HepG2 (cell line): ENCODE data around the gene PEX11G. TPM values are rescaled to one million over a fixed set of nuclear protein-coding genes. Genes with fewer than 3 reads are reported as not detected.

Experiments
- CBX1 ChIP-seq: IDR thresholded peaks from one replicate; pipeline ENCODE4 v1.6.1; 2016; ENCODE audit warnings: antibody characterized with exemption, low read depth
- FOXK2 ChIP-seq: fragments of 450-650 bp; IDR thresholded peaks from 2 replicates; pipeline ENCODE4 v1.6.1; 2016
- GABPB1 ChIP-seq: IDR thresholded peaks from 2 replicates; pipeline ENCODE4 v1.6.1; 2016; ENCODE audit warnings: mild to moderate bottlenecking, missing genetic modification reagents, moderate library complexity, missing compliant biosample characterization
- HDAC1 ChIP-seq: sonication (generic); formaldehyde crosslinking; IDR thresholded peaks from 2 replicates; pipeline ENCODE4 v1.5.1; 2020; ENCODE audit warnings: mild to moderate bottlenecking, missing genetic modification reagents
- MAFG ChIP-seq: sonication (generic); formaldehyde crosslinking; IDR thresholded peaks from 2 replicates; pipeline ENCODE4 v1.5.1; 2020; ENCODE audit warnings: mild to moderate bottlenecking, missing genetic modification reagents
- MATR3 ChIP-seq: sonication (generic); formaldehyde crosslinking; IDR thresholded peaks from 2 replicates; pipeline ENCODE4 v1.4.0; 2020; ENCODE audit warnings: missing genetic modification reagents
- NAIF1 ChIP-seq: sonication (generic); formaldehyde crosslinking; IDR thresholded peaks from 2 replicates; pipeline ENCODE4 v1.5.0; 2020; ENCODE audit warnings: mild to moderate bottlenecking, missing genetic modification reagents, borderline replicate concordance
- YY1 ChIP-seq: IDR thresholded peaks from 2 replicates; pipeline ENCODE4 v1.6.1; 2011; ENCODE audit warnings: low read length, low read depth, moderate library complexity, mild to moderate bottlenecking; ENCODE audit not compliant: insufficient read depth, insufficient replicate concordance
- ZNF160 ChIP-seq: sonication (generic); formaldehyde crosslinking; IDR thresholded peaks from 2 replicates; pipeline ENCODE4 v1.8.0; 2022; ENCODE audit warnings: mild to moderate bottlenecking, inconsistent platforms, missing genetic modification reagents
- polyA plus RNA-seq, 8 experiments: library from polyadenylated mRNA; depleted of rRNA in 3 of 8; stranded (reverse) in 7 of 8; unstranded in 1 of 8; fragments of >200 nt; fragmentation: Illumina TruSeq in 4 of 8; extraction: Trizol in 4 of 8; gene quantifications; 2 replicates each; pipeline versions ENCODE4 v1.2.1 to v1.2.3, GENCODE V29; 2011 to 2016; ENCODE audit warnings: low read depth in 4 of 8, missing spikeins in 1 of 8, mixed read lengths in 1 of 8; ENCODE audit not compliant: insufficient read depth in 1 of 8
- total RNA-seq, 5 experiments: library from RNA; depleted of rRNA; stranded (reverse); fragments of >200 nt; fragmentation: Illumina TruSeq; extraction: Trizol; gene quantifications; 2 replicates each; pipeline ENCODE4 v1.2.3, GENCODE V29; 2016; ENCODE audit warnings: low read depth in 1 of 5
- TF ChIP-seq, protein P1 (sequence below): sonication (generic); formaldehyde crosslinking; IDR thresholded peaks from 2 replicates; pipeline ENCODE4 v1.8.1; 2023; ENCODE audit warnings: mild to moderate bottlenecking, missing genetic modification reagents
- TF ChIP-seq, protein P2 (sequence below): sonication (generic); formaldehyde crosslinking; IDR thresholded peaks from 2 replicates; pipeline ENCODE4 v1.4.0; 2020; ENCODE audit warnings: mild to moderate bottlenecking, missing genetic modification reagents
- TF ChIP-seq, protein P3 (sequence below): sonication (generic); formaldehyde crosslinking; conservative IDR thresholded peaks from 2 replicates; pipeline ENCODE4 v1.4.0; 2020; ENCODE audit warnings: missing genetic modification reagents
- TF ChIP-seq, protein P4 (sequence below): sonication (generic); formaldehyde crosslinking; IDR thresholded peaks from 2 replicates; pipeline ENCODE4 v1.8.1; 2022; ENCODE audit warnings: low read depth, mild to moderate bottlenecking, missing genetic modification reagents
- TF ChIP-seq, protein P5 (sequence below): sonication (generic); formaldehyde crosslinking; IDR thresholded peaks from 2 replicates; pipeline ENCODE4 v1.5.0; 2020; ENCODE audit warnings: mild to moderate bottlenecking, low read depth, missing genetic modification reagents, borderline replicate concordance

The PEX11G gene
- total and polyA plus RNA-seq, 2 of the 13 experiments (the other 11 are each of a cell fraction or from before 2014, with no cell fraction given): not detected

DNA sequence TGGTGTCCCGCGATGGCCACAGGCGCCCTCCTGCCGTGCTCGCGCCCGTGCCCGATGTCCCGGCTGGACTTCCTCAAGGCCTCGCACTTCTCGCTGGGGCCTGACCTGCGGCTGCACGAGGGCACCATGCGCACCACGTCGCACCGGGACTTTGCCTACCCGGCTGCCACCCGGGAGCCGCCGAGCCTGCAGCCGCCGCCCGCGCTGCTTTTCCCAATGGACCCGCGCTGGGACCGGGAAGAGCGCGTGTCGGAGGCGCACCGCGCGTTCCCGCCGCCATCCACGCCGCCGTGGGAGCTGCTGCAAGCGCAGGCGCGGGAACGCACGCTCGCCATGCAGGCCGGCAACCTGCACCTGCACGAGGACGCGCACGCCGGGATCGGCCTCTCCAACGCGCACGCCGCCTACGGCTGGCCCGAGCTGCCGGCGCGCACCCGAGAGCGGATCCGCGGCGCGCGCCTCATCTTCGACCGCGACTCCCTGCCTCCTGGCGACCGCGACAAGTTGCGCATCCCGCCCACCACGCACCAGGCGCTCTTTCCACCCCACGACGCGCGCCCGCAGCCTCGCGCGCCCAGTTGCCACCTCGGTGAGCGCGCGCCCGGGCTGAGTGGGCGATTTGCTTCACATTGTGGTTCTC lies 12.1 kb upstream of the PEX11G start (continued):
- TF ChIP-seq, protein P1, sequence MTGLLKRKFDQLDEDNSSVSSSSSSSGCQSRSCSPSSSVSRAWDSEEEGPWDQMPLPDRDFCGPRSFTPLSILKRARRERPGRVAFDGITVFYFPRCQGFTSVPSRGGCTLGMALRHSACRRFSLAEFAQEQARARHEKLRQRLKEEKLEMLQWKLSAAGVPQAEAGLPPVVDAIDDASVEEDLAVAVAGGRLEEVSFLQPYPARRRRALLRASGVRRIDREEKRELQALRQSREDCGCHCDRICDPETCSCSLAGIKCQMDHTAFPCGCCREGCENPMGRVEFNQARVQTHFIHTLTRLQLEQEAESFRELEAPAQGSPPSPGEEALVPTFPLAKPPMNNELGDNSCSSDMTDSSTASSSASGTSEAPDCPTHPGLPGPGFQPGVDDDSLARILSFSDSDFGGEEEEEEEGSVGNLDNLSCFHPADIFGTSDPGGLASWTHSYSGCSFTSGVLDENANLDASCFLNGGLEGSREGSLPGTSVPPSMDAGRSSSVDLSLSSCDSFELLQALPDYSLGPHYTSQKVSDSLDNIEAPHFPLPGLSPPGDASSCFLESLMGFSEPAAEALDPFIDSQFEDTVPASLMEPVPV: no peak; the same call in 1 of the 2 replicates
- TF ChIP-seq ZNF160 (CRISPR knock-in tag): no peak
- no peak for TF ChIP-seq FOXK2
- TF ChIP-seq, protein P2, sequence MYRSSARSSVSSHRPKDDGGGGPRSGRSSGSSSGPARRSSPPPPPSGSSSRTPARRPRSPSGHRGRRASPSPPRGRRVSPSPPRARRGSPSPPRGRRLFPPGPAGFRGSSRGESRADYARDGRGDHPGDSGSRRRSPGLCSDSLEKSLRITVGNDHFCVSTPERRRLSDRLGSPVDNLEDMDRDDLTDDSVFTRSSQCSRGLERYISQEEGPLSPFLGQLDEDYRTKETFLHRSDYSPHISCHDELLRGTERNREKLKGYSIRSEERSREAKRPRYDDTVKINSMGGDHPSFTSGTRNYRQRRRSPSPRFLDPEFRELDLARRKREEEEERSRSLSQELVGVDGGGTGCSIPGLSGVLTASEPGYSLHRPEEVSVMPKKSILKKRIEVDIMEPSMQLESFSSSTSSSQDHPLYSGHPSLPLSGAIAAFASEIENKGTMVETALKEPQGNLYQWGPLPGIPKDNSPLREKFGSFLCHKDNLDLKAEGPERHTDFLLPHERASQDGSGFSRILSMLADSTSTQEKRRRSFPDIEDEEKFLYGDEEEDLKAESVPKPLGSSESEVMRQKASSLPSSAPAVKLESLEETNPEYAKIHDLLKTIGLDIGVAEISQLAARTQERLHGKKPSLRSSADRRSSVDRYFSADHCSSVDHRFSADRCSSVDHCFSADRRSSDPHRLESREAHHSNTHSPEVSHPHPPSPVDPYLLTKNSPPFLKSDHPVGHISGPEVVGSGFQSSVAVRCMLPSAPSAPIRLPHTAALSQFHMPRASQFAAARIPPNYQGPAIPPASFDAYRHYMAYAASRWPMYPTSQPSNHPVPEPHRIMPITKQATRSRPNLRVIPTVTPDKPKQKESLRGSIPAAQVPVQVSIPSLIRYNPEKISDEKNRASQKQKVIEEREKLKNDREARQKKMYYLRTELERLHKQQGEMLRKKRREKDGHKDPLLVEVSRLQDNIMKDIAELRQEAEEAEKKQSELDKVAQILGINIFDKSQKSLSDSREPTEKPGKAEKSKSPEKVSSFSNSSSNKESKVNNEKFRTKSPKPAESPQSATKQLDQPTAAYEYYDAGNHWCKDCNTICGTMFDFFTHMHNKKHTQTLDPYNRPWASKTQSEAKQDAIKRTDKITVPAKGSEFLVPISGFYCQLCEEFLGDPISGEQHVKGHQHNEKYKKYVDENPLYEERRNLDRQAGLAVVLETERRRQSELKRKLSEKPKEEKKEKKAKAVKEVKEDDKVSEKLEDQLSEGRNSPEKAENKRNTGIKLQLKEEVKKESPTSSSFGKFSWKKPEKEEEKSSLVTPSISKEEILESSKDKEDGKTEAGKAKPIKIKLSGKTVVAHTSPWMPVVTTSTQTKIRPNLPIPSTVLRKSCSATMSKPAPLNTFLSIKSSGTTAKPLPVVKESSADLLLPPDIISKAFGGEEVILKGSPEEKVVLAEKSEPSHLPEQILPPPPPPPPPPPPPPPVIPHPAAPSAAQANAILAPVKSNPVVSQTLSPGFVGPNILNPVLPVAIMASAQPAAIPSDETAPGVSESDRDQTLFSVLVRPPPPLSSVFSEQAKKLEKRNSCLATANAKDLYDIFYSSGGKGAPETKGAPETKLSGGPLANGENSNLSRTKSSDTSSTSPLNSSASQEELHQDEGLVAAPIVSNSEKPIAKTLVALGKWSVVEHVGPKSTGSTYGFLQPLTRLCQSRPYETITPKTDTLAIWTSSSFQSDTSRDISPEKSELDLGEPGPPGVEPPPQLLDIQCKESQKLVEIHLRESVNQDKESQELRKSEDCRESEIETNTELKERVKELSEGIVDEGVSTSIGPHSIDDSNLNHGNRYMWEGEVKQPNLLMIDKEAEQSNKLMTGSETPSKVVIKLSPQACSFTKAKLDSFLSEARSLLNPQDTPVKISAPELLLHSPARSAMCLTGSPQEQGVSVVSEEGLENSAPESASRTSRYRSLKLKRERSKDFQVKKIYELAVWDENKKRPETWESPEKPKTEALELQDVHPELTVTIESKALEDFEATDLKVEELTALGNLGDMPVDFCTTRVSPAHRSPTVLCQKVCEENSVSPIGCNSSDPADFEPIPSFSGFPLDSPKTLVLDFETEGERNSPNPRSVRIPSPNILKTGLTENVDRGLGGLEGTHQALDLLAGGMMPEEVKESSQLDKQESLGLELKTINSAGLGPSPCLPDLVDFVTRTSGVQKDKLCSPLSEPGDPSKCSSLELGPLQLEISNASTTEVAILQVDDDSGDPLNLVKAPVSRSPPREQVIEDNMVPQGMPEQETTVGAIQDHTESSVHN (CRISPR knock-in tag): peak; percentile 75; the same call in 1 of the 2 replicates
- TF ChIP-seq, protein P3, sequence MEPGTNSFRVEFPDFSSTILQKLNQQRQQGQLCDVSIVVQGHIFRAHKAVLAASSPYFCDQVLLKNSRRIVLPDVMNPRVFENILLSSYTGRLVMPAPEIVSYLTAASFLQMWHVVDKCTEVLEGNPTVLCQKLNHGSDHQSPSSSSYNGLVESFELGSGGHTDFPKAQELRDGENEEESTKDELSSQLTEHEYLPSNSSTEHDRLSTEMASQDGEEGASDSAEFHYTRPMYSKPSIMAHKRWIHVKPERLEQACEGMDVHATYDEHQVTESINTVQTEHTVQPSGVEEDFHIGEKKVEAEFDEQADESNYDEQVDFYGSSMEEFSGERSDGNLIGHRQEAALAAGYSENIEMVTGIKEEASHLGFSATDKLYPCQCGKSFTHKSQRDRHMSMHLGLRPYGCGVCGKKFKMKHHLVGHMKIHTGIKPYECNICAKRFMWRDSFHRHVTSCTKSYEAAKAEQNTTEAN (CRISPR knock-in tag): 0 out of 2 replicates have a peak, but pooled peaks have one; percentile 31
- peak; percentile 65; the same call in 1 of the 2 replicates for TF ChIP-seq GABPB1 (CRISPR knock-in tag)
- TF ChIP-seq NAIF1 (CRISPR knock-in tag): no peak
- TF ChIP-seq YY1: no peak
- no peak for TF ChIP-seq MATR3 (CRISPR knock-in tag)
- TF ChIP-seq MAFG (CRISPR knock-in tag): no peak
- TF ChIP-seq, protein P4, sequence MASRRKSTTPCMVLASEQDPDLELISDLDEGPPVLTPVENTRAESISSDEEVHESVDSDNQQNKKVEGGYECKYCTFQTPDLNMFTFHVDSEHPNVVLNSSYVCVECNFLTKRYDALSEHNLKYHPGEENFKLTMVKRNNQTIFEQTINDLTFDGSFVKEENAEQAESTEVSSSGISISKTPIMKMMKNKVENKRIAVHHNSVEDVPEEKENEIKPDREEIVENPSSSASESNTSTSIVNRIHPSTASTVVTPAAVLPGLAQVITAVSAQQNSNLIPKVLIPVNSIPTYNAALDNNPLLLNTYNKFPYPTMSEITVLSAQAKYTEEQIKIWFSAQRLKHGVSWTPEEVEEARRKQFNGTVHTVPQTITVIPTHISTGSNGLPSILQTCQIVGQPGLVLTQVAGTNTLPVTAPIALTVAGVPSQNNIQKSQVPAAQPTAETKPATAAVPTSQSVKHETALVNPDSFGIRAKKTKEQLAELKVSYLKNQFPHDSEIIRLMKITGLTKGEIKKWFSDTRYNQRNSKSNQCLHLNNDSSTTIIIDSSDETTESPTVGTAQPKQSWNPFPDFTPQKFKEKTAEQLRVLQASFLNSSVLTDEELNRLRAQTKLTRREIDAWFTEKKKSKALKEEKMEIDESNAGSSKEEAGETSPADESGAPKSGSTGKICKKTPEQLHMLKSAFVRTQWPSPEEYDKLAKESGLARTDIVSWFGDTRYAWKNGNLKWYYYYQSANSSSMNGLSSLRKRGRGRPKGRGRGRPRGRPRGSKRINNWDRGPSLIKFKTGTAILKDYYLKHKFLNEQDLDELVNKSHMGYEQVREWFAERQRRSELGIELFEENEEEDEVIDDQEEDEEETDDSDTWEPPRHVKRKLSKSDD (CRISPR knock-in tag): no peak
- peak; percentile 57; the same call in 1 of the 2 replicates for TF ChIP-seq HDAC1
- no peak for TF ChIP-seq CBX1
- TF ChIP-seq, protein P5, sequence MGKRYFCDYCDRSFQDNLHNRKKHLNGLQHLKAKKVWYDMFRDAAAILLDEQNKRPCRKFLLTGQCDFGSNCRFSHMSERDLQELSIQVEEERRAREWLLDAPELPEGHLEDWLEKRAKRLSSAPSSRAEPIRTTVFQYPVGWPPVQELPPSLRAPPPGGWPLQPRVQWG (CRISPR knock-in tag): no peak
- TF ChIP-seq, all 625 proteins: peak for 147
